Right atrium auricular region (tissue), 2 donors: Measurements from ENCODE around the gene GCLM. TPM values are rescaled to one million over a fixed set of nuclear protein-coding genes. Genes with fewer than 3 reads are reported as not detected.

Source experiments
- DNase-seq: peaks from one replicate; pipeline ENCODE4 v3.0.0-alpha.2; 2019; ENCODE audit warnings: low spot score
- H3K27ac ChIP-seq, 2 donors: fragments of 200-600 bp; sonication (generic); 1 replicate in 1 of 2; 2 replicates in 1 of 2; pipeline ENCODE4 v1.5.1; 2016 to 2019
- H3K27me3 ChIP-seq, 2 donors: fragments of 200-600 bp; sonication (generic); one replicate each; pipeline versions ENCODE4 v1.5.1 to v1.6.0; 2017 to 2019
- H3K36me3 ChIP-seq: fragments of 200-600 bp; sonication (generic); one replicate; pipeline ENCODE4 v1.5.1; 2016
- H3K4me1 ChIP-seq, 2 donors: fragments of 200-600 bp; sonication (generic); one replicate each; pipeline versions ENCODE4 v1.5.1 to v1.6.0; 2017 to 2019
- H3K4me3 ChIP-seq, 2 donors: fragments of 200-600 bp; sonication (generic); 1 replicate in 1 of 2; 2 replicates in 1 of 2; pipeline ENCODE4 v1.5.1; 2017 to 2019; ENCODE audit warnings: mild to moderate bottlenecking in 1 of 2, moderate library complexity in 1 of 2
- H3K9me3 ChIP-seq, 2 donors: fragments of 200-600 bp; sonication (generic); one replicate each; pipeline ENCODE4 v1.5.1; 2019
- microRNA counts, 2 donors: library from miRNA; unstranded; fragments of <30 nt; microRNA quantifications; one replicate each; lab custom pipeline; 2016 to 2017
- microRNA-seq, 2 donors: library from miRNA; unstranded; fragments of <30 nt; microRNA quantifications; one replicate each; pipeline ENCODE4, GENCODE V29; 2016 to 2017; ENCODE audit warnings: borderline number of aligned reads in 2 of 2, borderline replicate concordance in 1 of 2
- total RNA-seq, 2 donors: library from RNA; depleted of rRNA; stranded (reverse); fragments of >200 nt; gene quantifications; one replicate each; pipeline ENCODE4 v1.1.0, GENCODE V29; 2016
- TF ChIP-seq, protein P1 (sequence below), 2 donors: fragments of 200-600 bp; sonication (generic); IDR thresholded peaks; one replicate each; pipeline ENCODE4 v1.5.1; 2019; ENCODE audit warnings: antibody characterized with exemption in 2 of 2

The GCLM gene
- total RNA-seq, 2 donors from 2014 or later, result 7.5 to 8.5 TPM

GRCh38 chr1:93839307-93839706 lies 69.9 kb downstream of the GCLM start:
- DNase-seq, result no peak
- Histone ChIP-seq H3K27ac (no peak overlapping the region), H3K4me1 (peaks cover 0 to 5% of the 10 kb centered on the region in 2 donors), H3K4me3 (no peak overlapping the region), H3K9me3 (no peaks in the 10 kb centered on the region), H3K27me3 (no peaks in the 10 kb centered on the region), H3K36me3 (peaks cover 5% of the 10 kb centered on the region)
- TF ChIP-seq, protein P1, sequence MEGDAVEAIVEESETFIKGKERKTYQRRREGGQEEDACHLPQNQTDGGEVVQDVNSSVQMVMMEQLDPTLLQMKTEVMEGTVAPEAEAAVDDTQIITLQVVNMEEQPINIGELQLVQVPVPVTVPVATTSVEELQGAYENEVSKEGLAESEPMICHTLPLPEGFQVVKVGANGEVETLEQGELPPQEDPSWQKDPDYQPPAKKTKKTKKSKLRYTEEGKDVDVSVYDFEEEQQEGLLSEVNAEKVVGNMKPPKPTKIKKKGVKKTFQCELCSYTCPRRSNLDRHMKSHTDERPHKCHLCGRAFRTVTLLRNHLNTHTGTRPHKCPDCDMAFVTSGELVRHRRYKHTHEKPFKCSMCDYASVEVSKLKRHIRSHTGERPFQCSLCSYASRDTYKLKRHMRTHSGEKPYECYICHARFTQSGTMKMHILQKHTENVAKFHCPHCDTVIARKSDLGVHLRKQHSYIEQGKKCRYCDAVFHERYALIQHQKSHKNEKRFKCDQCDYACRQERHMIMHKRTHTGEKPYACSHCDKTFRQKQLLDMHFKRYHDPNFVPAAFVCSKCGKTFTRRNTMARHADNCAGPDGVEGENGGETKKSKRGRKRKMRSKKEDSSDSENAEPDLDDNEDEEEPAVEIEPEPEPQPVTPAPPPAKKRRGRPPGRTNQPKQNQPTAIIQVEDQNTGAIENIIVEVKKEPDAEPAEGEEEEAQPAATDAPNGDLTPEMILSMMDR (IDR thresholded peaks at IDR 0.05), result no peak

DNA sequence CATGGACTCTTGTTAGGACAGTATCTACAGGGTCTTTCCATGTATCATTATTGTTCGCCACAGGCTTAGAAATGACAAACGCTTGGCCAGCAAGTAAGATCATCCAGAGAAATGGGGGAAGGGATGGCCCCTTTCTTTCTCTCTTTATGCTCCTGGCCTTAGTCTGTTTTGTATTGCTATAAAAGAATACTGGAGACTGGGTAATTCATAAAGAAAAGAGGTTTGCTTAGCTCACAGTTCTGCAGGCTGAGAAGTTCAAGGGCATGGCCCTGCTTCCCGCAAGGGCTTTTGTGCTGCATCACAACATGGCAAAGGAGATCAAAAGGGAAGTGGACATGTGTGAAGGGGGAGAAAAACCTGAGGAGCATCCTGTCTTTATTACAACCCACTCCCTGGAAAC lies 71.3 kb downstream of the GCLM start:
- no peaks in the 10 kb centered on the region for H3K4me1 ChIP-seq
- H3K9me3 ChIP-seq, result peaks cover 0 to 6% of the 10 kb centered on the region in 2 donors
- H3K27ac ChIP-seq, result no peak overlapping the region
- H3K36me3 ChIP-seq, result peaks cover 5% of the 10 kb centered on the region
- no peak for DNase-seq
- H3K4me3 ChIP-seq, result no peak overlapping the region
- TF ChIP-seq, protein P1 (IDR thresholded peaks at IDR 0.05), result no peak
- H3K27me3 ChIP-seq, result no peaks in the 10 kb centered on the region

MicroRNAs encoded within 50 kb of the gene (microRNA counts, 767-probe panel; counts per million panel counts)
- 0 to 31.0 counts per million in 2 donors for microRNA hsa-miR-760 (lab: Ali Mortazavi, UCI)

Small RNA genes lying within 50 kb of the gene (microRNA-seq; reads per million reads assigned to microRNA genes)
- 30.5 to 41.0 reads per million in 2 donors for gene MIR760

Other genes with a start within 250 kb of the GCLM start
- 10 to 100 TPM; 12.7 to 19.3 TPM for gene BCAR3, start 227.6 kb downstream of the GCLM start, total RNA-seq
- 10 to 100 TPM; 19.7 to 24.7 TPM for gene DNTTIP2, start 30.2 kb downstream of the GCLM start, total RNA-seq
- gene ABCA4, start 211.7 kb upstream of the GCLM start, total RNA-seq, result under 1 TPM in 1 of 2 donors, not detected in 1; 0.51 TPM